Suppressor macrophage treated with lipopolysaccharide for 1 hour (primary cell): ENCODE measurements around the gene ZNF598.

ENCODE experiments used
- DNase-seq, 3 donors: peaks; one replicate each; pipeline ENCODE4 v3.0.0-alpha.2; 2020 to 2022

The ZNF598 gene

GRCh38 chr16:2005646-2006045 is 4.0 kb downstream of the ZNF598 start:
- DNase-seq, result peak; percentile 51 to 83 (median 71)

DNA sequence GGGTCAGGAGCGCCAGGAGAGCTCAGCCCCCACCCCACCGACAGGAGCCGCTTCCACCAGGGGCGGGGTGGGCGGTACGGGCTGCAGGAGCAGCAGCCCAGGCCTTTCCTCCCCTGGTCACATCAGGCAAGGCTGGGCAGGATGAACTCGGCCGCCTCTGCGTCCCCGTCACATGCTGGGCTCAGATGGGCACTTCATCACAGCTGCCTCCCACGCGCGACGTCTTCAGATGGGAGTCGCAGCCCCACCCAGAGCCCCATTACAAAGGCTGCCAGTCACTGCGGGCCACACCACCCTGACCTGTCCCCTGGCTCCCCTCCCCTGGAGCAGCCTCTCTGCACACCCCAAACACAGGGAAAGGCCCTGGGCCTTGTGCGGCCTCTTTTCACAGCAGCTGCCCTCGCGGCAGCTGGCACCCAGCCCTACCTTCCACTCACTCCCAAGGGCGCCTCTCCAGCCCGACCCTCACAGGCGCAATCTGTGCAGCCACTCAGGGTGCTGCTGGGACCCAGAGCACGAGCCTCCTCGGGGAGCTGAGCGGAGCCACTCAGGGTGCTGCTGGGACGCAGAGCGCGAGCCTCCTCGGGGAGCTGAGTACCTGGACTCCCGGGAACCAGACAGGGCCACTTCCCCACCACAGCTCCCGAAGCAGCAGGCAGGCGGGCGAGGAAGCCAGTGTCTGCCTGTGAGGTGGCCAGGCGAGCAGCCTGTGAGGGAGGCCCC is 4.7 kb downstream of the ZNF598 start:
- DNase-seq, result peak in 2 of 3 donors; percentile 36 to 39

GRCh38 chr16:2003827-2004641 is 5.6 kb downstream of the ZNF598 start:
- DNase-seq, result peak; percentile 95 to 99 (median 96)

- no peak for DNase-seq
Measured at GRCh38 chr16:2003231-2003826, 6.3 kb downstream of the ZNF598 start.

GRCh38 chr16:2002406-2003230 is 7.0 kb downstream of the ZNF598 start:
- no peak for DNase-seq

DNA sequence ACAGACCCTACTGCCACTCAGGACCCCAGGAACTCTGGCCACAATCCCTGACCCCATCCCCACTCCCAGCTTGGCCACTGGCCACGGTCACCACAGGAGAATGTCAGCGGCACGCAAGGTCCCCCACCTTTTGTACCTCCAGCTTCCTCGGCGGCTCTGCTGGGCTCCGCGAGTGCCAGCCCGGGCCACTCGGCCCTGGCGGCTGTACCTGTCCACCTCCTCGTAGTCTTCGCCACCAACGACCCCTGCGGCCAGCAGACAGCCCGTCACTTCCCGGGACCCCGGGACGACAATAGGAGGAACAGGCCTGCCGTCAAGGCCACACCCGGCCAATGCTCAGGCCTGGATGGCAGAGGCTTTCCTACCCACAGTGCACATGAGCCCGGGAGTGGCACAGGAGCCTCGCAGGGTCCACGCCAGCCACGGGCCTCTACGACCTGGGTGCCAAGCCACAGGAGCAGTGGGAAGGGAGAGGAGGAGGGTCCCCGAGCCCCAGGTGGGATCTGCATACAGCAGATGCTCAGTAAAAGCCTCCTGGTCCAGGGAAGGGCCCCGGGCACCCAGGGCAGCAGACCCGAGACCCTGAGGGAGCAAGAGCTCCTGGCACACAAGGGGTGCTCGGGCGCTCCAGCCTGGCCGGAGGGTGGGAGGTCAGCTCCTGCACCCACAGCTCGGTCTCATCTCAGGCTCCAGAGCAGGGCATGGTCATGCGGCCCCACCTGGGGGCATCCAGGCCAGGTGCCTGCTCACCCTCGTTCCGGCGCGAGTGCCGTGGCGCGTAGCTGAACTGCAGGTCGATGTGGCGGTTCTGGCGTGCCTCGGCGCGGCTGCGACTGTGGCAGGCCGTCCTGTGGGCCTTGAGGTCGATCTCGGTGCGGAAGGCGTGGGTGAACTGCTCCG is 7.9 kb downstream of the ZNF598 start:
- no peak for DNase-seq

DNA sequence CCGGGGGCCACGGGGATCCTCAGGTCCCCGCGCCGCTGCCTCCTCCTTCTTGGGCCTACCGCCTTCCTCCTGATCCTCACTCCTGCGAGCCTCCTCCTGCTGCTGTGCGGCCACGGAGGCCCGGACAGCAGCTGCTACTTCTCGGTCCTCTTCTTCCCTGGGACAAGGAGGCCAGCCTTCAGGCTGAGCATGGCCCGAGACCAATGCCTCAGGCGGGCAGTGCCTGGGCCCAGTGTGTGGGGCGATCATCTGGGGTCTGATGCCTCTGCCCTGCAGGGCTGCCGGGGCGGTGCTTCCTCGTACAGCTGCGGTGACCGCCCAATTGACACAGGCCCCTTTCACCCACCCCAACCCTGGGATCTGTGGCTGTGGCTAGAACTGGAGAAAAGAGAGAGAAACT is 8.6 kb downstream of the ZNF598 start:
- DNase-seq, result no peak

GRCh38 chr16:1999866-2000514 is 9.6 kb downstream of the ZNF598 start:
- DNase-seq, result no peak

GRCh38 chr16:1998852-1999801 is 10.5 kb downstream of the ZNF598 start:
- DNase-seq, result no peak

DNA sequence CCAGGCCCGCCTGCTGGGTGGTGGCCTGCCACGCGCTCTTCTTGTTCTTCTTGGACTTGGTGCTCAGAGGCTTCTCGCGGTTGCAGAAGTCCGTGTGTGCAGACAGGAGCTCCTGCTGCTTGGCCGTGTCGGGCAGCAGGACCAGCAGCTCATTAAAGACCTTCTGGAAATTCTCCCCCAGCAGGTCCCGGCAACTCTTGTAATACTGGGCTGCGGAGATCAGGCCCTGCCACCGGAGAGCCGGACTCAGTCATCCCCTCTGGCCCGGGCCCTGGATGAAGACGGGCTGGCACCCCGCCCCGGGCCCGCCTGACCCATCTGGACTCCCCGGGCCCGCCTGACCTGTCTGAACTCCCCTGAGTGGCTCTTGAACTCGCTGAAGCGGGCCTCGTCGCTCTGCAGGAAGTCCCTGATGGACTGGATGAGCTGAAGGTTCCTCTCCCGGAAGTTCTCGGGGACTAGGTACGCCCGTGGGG is 11.2 kb downstream of the ZNF598 start:
- DNase-seq, result no peak

DNA sequence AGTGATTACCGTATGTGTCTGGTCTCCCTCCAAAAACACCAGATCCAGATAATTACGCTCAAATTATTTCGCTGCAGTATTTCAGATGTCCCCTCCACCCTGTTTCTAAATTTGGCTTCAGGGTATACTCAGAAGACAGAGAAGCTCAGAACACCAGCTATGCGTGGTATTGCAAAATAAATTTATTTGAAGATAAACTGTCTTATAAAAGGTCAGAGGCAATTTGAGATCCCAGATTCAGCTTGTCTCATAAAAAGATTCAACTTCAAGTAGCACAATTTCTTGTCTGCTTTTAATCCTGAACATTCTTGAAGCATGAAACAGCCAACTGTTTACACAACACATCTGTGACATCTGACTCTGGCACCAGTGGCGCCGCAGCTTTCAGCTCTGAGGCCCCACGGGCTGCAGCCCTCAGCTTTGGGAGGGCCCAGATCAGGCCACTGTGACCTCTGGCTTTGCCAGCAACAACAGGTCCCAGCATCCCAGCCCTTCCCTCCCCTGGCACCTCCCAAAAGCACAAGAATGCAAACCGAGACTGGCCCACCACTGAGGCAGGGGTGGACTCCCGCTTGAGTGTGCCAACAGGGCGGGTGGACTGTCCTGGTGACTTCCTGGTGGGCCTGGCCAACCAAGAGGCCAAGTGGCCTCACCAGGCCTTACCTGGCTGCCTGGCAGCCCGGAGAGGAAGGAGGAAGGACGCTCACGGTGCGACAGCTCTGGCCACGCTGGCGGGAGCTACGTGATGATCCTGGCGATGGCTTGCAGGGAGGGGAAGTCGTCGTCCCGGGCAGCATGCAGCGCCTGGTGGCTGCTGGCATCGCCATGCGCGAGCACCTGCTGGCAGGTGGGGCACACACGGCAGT is 11.9 kb downstream of the ZNF598 start:
- no peak for DNase-seq

GRCh38 chr16:1993731-1994131 is 15.9 kb downstream of the ZNF598 start:
- DNase-seq, result peak in 2 of 3 donors; percentile 43 to 53

DNA sequence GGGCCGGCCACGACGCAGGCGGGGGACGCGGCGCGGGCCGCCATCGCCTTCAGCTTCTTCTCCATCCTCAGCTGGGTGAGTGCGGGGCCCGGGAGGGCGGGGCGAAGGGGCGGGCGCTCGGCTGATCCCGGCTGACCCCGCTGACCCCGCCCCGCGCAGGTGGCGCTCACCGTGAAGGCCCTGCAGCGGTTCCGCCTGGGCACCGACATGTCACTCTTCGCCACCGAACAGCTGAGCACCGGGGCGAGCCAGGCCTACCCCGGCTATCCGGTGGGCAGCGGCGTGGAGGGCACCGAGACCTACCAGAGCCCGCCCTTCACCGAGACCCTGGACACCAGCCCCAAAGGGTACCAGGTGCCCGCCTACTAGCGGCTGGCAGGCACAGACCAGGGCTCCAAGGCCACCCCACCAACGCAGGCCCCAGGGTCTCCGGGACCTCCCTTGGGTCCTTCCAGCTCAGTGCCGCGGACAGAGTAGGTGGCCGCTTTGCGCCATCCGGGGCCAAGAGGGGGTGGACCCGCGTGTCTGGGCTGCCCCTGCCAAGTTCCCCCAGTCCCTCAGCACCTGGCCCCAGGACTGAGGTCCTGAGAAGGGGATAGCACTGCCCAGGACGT is 16.8 kb downstream of the ZNF598 start:
- no peak for DNase-seq

- peak; percentile 96 to 100 (median 99) for DNase-seq
Measured at GRCh38 chr16:1991948-1992703, 17.5 kb downstream of the ZNF598 start.

DNA sequence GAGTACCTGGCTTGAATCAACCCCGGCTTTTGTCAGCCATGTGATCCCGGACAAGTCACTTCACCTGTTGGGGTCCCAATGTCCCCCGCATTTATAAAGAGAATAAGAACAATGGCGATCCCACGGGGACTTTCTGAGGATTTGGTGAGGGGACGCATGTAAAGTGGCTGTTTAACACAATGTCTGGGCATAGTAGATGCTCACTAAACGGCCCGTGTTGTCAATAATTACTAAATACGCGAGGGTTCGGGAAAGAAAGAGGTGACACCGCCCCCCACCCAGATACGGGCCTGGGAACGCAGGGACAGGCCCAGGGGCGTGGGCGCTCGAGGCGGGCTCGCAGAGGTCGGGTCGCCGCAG is 18.1 kb downstream of the ZNF598 start:
- DNase-seq, result no peak

DNA sequence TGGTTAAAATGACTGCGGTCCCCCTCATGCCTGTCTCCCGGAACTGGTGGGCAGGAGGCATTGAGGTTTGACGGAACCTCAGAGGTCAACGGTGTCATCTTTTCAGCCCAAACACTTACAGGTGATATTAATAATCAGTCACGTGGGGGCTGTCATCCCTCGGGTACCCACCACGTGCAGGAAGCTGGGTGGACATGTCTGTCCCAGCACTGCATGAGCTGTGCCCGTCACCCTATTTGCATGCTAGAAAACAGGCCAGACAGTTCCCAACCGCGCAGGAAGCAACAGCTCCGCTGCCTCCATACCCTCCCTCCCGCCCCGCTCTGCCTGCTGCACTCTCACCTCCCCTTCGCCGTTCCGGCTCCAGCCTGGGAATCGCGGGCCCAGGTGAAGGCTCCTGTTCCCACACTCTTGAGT is 18.5 kb downstream of the ZNF598 start:
- peak; percentile 44 to 59 (median 55) for DNase-seq

DNA sequence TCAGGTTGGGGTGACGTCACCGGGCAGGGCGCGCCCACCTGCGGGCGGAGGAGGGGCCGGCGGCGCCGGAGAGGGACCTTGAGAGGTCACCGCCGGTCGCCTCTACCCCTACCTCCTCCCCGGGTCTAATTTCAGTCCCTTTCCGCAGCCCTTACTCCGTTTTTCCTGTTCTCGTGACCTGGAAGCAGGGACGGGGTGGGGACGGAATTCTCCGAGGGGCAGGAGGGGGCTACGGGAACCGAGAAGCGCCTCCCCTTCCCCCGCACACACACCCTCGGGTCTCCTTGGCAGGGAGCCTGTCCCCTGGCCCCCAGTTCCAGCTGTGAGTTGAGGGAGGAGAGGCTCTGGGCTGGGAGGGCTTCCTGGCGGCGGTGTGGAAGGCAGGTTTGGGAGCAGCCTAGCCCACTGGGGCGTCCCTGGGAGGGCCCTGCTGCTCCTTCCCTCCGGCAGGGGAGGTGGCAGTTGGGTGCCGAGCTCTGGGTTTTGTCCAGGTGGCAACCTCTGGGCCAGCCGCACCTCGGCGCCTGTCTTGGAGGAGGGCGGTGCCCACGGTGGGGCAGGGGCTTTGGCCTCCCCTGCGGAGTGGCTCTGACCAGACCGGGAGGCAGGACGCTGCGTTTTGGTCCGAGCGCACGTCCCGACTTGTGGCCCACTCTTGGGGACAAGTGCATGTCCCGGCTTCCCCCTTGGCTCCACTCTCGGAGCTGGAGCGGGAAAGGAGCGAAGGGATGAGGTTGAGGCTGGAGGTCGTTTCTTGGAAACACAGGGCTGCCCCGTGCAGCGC is 19.1 kb downstream of the ZNF598 start:
- DNase-seq, result no peak
